22Rv1 (cell line): ENCODE data around the gene C8B.

Experiments
- CTCF ChIP-seq: fragments of 450-650 bp; IDR thresholded peaks from 2 replicates; pipeline ENCODE4 v1.5.1; 2017; ENCODE audit warnings: mild to moderate bottlenecking
- ZFX ChIP-seq: fragments of 450-650 bp; IDR thresholded peaks from 2 replicates; pipeline ENCODE4 v1.6.1; 2017; ENCODE audit warnings: antibody characterized with exemption, borderline replicate concordance

- TF ChIP-seq CTCF (no peak), ZFX (no peak)
Observed at GRCh38 chr1:56910441-56910985, 55.3 kb downstream of the C8B start.
